ENCODE results near the gene P4HA3.
"Not testable (repeated sequence)": the region's sequence is repeated elsewhere in the genome, so short reads cannot be mapped to it uniquely, and the experiment has no call there.

P4HA3 gene

DNA sequence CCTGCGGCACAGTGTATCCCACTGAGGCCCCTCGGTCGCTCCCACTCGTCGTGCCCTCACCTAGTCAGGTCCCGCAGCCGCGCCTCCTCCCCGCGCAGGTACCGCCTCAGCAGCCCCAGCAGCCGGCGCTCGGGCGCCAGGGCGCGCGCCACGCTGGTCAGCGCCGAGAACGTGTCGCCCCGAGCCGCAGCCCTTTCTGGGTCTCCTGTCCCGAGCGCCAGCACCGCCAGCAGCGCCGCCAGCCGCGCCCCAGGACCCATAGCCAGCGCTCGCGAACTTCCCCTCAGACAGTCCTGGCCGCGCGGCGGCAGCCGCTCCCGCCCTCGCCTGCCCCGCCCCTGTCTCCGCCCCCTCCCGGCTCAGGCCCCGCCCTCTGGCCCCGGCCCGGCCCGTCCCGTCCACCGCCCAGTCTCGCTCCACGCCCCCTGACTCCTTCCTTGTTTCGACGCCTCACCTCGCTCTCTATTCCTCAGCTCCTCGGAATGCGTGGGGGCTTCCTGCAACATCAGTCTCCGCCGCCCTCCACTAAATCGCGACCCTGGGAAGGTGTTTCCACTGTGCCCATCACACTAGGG is at the start of gene P4HA3:
Gene P4HA3, minus strand, starts transcription at position 289 of the 575 bp plus-strand sequence. Its CDS starts 29 bp downstream, at position 260.
- in situ Hi-C loops (cut with MboI; ENCODE audit: low sequenced_read_pairs) = no loop called here

DNA sequence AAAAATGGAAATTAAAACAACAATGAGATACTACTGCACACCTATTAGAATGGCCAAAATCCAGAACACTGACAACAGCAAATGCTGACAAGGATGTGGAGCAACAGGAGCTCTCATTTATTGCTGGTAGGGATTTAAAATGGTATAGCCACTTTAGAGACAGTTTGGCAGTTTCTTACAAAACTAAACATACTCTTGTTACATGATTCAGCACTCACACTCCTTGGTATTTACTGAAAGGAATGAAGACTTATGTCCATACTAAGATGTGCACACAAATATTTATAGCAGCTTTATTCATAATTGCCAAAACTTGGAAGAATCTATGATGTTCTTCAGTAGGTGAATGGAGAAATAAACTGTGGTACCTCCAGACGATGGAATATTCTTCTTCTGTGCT is 46.0 kb upstream of the P4HA3 start:
- in situ Hi-C loops (cut with MboI; ENCODE audit: low sequenced_read_pairs) = no loop called here

DNA sequence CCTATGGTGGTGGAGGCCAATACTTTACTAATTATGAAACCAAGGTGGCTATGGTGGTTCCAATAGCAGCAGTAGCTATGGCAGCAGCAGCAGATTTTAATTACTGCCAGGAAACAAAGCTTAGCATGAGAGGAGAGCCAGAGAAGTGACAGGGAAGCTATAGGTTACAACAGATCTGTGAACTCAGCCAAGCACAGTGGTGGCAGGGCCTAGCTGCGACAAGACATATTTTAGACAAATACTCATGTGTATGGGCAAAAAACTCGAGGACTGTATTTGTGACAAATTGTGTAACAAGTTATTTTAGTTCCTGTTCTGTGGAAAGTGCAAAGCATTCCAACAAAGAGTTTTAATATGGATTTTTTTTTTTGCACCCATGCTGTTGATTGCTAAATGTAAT is 44.2 kb upstream of the P4HA3 start:
- in situ Hi-C loops (cut with MboI; ENCODE audit: low sequenced_read_pairs) = no loop called here

DNA sequence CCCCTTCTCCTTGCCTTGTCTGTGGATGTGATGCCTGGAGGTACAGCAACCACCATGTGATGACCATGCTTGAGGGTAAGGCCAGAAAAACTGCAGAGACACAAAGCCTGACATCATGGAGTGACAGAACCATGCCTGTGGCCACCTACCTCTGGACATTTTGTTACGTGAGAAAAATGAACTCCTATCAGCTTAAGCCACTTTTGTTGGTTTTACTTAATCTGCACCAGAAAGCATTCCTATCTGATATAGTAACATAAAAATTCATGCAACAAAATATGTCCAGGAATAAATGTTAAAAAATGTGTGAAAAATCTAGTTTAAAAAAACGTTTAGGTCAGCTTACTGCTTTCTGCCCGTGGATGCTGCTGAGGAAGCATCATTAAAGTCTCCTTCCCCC is 42.6 kb upstream of the P4HA3 start:
- in situ Hi-C loops (cut with MboI; ENCODE audit: low sequenced_read_pairs) = no loop called here

DNA sequence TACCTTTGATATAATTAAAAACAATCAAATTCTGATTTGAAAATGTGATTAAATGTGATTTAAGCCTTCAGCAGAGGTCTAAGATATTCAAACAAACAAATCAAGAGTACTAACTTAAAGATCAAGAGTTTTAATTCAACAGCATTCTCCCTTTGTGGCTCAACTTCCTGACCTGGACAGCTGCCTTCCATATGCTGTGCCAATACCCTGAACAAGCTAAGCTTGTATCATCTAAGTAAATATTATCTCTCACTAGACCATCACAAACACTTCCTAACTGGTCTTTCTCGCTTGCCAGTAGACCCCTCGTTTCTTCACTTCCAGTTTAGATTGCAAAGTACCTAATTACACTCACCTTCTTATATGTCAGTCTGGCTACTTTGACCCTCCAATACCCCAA is 35.9 kb upstream of the P4HA3 start:
- in situ Hi-C loops (cut with MboI; ENCODE audit: low sequenced_read_pairs) = no loop called here

DNA sequence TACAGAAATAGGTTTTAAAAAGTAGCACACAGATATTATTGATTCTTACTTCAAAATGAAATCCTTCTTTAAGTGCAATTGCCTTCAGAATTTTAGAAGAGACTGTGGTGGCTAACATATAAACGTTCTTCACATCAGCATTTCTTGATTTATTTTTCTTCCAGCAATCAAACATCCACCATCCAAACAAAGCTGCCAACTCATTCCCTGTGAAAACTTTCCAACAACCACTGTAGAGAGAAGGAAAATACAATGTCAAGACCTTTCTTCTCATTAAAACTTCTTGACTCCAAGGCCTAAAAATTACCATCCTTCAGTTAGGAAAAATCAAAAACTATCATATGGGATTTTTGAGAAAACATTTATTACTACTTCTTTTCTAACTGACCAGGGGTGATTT is 34.0 kb upstream of the P4HA3 start:
- in situ Hi-C loops (cut with MboI; ENCODE audit: low sequenced_read_pairs) = no loop called here

DNA sequence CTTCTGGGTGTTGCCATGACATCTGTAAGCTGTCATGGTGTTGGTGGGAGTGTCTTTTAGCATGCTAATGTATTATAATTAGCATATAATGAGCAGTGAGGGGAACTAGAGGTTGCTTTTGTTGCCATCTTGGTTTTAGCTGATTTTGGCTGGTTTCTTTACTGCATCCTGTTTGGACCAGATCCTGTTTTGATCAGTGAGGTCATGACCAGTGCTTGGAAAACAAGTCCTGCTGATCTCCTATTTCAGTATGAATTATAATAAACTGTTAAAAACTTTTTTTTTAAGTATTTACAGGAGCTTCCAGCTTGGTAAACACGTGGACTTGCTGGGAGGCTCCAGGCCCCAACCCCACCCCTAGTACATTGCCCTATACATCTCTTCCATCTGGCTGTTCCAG is 30.5 kb upstream of the P4HA3 start:
- in situ Hi-C loops (cut with MboI; ENCODE audit: low sequenced_read_pairs) = no loop called here

DNA sequence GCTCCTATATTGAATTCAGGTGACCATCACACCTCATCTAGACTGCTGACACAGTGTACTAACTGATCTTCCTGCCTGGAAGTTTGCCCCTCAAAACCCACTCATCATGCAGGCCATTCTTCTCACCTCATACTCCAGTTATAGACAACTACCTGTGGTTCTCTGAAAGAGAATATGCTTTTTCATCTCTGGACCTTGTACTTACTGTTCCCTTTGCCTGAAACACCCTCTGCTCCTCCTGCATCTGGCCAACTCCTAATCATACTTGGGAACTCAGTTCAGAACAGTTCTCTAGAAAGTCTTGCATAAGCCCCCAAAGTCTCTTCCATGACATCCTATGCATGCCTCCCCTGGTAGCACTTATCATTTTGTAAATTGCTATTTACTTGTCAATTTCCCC is 28.2 kb upstream of the P4HA3 start:
- in situ Hi-C loops (cut with MboI; ENCODE audit: low sequenced_read_pairs) = no loop called here

DNA sequence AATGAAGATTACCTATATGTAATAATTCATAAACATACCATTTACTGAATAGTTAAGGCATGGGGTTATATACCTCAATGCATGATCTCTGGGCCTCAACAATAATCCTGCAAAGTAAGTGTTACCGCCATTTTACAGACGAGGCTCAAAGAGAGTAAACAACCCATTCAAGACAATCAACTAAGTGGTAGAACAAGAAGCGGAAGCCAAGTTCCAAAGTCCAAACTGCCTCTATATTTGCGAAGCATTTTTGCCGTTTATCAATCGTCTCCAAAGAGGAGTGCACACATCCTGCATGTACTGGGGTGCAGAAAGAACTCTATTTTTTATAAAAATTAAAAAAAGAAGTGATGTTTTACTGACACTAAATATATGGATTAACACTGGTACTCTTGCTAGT is 27.5 kb upstream of the P4HA3 start:
- in situ Hi-C loops (cut with MboI; ENCODE audit: low sequenced_read_pairs) = no loop called here

DNA sequence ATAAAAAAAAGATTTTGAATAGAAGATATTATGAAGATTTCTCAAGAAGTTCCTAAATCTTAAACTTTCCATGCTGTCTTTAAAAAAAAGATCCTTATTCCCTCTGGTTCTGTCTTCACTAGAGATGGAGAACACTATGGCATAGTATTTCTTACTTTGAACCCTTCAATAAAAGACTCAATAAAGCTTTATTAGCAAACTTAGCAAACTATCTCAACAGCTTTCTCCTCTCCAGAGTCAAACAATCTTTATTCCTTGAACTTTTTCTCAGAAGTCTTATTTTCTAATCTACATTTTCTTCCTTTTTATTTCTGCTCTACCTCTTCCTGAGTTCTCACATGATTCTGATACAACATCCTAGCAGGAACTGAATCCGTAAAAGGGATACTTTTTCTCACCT is 21.8 kb upstream of the P4HA3 start:
- in situ Hi-C loops (cut with MboI; ENCODE audit: low sequenced_read_pairs) = no loop called here

DNA sequence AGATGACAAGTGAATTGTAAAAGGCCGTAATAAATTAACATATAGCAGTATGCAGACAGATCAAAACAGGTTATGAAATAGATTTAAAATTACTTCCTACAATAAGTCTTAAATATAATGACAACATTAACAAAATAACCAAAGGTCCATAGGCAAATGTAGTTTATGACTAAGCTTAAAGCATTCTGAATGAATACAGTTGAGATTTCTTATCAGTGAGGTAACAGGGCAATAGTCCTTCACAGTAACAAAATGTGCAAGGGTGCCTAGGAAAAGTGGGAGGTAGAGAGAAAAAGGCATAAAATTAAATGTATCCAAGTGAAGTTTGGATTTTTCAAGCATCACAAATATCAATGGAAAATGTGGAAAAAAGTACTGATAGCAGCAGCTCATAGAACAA is 20.9 kb upstream of the P4HA3 start:
- in situ Hi-C loops (cut with MboI; ENCODE audit: low sequenced_read_pairs) = no loop called here

DNA sequence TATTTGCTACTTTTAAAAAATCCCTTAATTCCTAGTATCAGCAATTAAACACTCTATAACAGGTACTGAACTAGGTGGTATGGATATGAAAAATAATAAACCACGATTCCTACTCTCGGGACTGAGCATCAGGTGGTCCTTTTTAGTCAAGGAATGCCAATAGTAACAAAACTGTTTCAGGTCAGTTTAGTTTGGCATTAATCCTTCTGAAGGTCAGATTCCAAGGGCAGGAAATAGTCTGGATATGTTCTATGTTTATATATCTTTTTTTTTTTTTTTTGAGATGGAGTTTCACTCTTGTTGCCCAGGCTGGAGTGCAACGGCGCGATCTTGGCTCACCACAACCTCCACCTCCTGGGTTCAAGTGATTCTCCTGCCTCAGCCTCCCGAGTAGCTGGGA is 19.6 kb upstream of the P4HA3 start:
- in situ Hi-C loops (cut with MboI; ENCODE audit: low sequenced_read_pairs) = not testable (repeated sequence)

DNA sequence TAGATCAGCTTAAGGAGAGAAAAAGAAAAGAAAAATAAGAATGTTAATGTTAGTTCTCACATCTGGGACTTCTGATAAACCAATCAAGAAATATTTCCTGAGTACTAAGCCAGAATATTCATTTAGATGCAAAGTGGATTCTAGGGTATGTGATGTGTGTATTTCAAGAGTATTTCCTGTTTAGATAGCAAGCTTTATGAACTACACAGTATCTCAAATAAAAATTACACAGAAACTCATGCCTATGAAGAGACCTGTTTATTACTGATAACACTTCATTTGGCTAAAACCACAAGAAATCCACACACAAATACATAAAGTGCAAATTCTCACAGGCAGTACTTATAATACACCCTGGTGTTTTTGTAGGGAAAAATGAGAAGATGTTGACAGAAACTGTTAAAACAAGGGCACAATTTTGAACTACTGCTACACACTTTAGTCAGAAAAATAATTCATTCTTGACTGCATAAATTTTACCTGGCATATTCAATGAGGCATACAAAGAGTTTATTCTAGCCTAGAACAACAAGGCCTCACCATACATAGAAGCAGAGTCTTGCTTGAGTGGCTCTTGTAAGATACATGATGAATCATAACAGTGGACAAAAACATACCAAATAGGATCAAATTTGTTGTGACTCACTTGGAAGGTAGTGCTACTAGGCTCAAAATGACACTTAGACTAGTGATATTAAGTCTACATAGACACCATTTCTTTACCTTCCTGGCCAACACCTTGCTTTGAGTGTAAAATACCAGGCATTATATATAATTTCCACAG is 18.8 kb upstream of the P4HA3 start:
- in situ Hi-C loops (cut with MboI; ENCODE audit: low sequenced_read_pairs) = no loop called here

DNA sequence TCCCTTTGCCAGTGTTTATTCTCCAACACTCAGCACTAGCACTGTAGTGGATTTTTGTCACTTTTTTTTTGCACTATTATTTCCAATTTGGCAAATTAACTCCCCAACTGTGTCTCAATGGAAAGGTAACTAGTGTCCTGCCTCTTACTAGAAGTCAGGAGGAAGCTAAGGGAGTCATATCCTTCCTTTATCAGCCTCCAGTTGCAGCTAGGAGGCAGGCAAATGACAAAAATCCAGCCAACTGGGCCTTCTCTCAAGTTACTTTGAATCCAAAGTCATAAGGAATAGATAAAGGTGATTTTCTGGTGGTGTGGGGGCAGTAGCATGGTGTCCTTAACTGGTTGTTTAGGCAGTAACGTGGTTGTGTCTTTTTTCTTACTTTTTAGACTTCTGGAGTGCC is 15.6 kb upstream of the P4HA3 start:
- in situ Hi-C loops (cut with MboI; ENCODE audit: low sequenced_read_pairs) = no loop called here

DNA sequence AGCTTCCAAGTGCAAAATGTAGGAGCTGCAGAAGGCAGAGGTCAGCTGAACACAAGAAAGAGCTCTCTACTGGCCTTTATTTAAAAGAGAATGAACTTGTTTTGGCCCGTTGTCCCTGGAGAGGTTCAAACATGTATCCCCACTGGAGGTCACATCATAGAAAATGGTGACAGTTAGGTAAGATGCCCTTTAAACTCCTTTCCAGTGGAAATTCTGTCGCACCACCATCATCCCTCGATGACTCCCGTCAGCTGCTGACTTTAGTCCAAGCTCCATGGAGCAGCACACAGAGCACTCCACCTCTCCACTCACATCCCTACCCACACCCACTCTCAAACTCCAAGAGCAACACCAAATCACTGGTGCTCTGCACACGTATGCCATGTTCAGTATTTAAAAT is 15.2 kb upstream of the P4HA3 start:
- in situ Hi-C loops (cut with MboI; ENCODE audit: low sequenced_read_pairs) = no loop called here

DNA sequence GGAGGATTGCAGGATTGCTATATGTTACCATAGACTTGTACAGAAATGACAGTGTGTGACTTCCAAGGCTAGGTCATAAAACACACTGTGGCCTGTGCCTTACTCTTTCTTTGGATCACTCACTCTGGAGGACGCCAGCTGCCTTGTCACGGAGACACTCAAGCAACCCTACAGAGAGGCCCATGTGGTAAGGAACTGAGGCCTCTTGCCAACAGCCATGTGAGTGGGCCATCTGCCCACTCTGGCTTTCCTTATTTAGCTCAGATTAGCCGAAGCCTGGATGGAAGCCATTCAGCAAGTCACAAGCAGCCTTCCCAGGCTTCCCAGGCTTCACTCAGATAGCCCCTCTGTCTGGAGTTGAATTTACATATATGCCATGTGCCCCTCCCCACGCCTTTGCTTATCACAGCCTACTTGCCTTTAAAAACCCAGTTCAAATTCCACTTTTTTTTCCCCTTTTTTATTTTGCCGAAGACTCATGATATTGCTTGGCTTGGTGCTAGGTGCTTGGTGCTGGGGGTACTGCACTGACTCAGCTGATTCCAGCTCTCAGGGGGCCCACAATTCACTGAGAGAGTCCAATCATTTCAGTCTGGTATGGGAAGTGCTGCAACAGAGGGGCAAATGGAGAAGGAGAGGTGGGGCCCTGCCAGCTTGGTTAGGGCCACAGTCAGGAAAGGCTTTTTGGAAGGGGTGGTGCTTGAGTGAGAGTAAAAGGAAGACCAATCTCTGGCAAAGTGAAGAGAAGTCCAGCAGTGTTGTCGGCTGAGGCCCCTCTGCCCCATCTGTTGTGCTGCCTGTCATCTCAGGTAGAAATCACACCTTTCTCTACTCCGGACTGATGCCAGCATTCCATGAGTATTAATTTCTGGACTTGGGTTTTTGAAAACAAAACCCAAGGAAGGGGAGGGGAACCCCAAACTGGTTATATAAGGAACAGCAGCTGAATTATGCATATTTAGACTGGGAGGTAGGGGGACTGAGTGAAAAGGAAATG is 14.5 kb upstream of the P4HA3 start:
- in situ Hi-C loops (cut with MboI; ENCODE audit: low sequenced_read_pairs) = no loop called here

DNA sequence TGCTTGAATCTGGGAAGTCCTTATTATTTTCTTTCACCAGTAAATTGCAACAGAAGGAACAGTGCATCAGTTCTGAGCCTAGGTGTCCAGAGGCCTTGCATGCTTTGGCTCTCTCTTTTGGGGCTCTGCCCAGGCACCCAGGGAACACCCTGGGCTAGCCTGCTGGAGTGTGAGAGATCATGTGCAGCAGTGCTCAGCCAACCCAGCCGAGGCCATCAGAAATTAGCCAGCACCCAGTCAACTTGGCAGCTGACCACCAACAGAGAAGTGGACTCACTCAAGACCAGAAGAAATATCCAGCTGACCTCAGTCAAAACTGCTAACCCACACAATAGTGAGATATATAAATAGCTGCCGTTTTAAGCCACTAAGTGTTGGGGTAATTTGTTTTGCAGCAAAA is 11.2 kb upstream of the P4HA3 start:
- in situ Hi-C loops (cut with MboI; ENCODE audit: low sequenced_read_pairs) = no loop called here

DNA sequence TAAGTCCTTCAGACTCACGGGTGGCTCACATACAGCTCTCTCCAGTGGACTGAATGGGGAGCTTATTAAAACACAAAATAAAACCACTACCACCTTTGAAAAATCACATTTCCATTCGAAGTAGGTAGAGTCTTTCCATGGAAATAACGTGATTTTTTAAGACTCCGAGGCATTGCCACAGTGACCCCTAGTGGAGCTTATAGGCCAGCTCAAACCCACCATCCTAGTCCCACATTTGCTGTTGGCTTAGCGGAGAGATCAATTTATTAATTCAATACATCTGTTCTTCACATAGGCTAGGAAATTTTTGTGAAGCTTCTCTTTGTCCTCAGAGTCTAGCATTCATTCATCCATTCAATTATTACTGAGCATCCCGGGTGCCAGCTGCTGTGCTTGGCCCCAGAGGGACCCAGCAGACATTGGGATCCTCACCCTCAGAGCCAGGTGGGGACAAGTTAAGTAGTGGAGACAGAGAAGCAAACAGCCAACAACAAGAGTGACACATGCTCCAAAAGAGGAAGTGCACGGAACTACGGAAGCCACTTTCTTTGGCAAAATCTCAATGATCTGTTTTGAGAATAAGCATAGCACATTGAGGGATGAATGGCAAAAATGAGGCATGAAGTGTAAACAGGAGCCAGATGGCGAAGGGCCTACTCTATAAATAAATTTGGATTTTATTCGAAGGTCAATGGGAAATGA is 10.2 kb upstream of the P4HA3 start:
- in situ Hi-C loops (cut with MboI; ENCODE audit: low sequenced_read_pairs) = no loop called here

DNA sequence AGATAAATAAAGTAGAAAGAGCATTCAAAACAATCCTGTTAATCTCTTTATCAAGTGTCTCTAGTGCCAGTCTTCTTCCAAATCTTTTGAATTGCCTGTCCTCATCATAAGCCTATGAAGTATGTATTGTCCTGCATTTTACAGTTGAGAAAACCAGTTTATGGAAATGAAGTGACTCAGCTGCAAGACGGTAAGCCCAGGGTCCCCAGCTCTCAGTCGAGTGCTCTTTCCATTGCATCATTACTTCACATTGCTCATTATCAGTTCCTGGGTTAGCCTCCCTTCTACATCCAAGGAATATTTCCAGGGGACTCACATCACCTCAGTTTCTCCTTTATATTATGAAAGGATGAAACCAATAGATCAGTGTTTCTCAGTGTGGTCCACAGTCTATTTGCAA is 9.1 kb upstream of the P4HA3 start:
- in situ Hi-C loops (cut with MboI; ENCODE audit: low sequenced_read_pairs) = no loop called here

DNA sequence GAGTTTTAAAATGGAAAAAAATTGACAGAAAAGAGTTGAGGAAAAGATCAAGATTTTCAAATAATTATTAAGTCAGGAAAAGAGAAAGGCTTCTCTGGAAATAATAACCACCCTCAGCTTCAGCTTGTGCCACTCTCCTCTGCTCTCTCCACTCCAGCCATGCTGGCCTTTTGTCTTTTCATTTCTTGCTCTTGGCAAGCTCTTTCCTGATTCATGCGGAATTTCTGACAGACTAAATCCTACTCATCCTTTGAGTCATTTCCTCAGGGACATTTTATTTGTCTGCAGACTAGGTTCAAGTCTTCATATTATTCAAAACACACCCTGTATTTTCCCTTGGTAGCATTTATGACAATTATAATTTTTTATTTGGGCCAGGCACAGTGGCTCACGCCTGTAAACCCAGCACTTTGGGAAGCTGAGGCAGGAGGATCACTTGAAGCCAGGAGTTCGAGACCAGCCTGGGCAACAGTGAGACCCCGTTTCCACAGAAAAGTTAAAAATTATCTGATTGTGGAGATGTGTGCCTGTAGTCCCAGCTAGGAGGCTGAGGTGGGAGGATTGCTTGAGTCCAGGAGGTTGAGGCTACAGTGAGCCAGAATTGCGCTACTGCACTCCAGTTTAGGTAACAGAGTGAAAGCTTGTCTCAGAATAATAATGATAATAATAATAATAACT is 7.8 kb upstream of the P4HA3 start:
- in situ Hi-C loops (cut with MboI; ENCODE audit: low sequenced_read_pairs) = no loop called here
